Upper lobe of left lung (tissue), 6 donors: ENCODE measurements around the gene OR1M1. TPM values are rescaled to one million over a fixed set of nuclear protein-coding genes. Genes with fewer than 3 reads are reported as not detected.

Source experiments
- ATAC-seq, 2 donors: fragments of 200-7000 bp; cut with Tn5 transposase; one replicate each; pipeline ENCODE4 v1.9.1; 2022; ENCODE audit warnings: mild to moderate bottlenecking in 2 of 2, moderate library complexity in 2 of 2; ENCODE audit not compliant: low FRiP score in 2 of 2
- DNase-seq, 2 donors: peaks; one replicate each; pipeline ENCODE4 v3.0.0-alpha.2; 2019 to 2020
- H3K27ac ChIP-seq, 4 donors: fragments of 200-600 bp; sonication (generic); one replicate each; pipeline ENCODE4 v1.5.1; 2016 to 2019
- H3K27me3 ChIP-seq, 4 donors: fragments of 200-600 bp; sonication (generic); one replicate each; pipeline ENCODE4 v1.5.1; 2017 to 2019
- H3K36me3 ChIP-seq, 4 donors: fragments of 200-600 bp; sonication (generic); one replicate each; pipeline ENCODE4 v1.5.1; 2016 to 2019
- H3K4me1 ChIP-seq, 4 donors: fragments of 200-600 bp; sonication (generic); one replicate each; pipeline ENCODE4 v1.5.1; 2018 to 2019
- H3K4me3 ChIP-seq, 4 donors: fragments of 200-600 bp; sonication (generic); one replicate each; pipeline ENCODE4 v1.5.1; 2017 to 2019; ENCODE audit warnings: mild to moderate bottlenecking in 2 of 4, moderate library complexity in 1 of 4
- H3K9me3 ChIP-seq, 4 donors: fragments of 200-600 bp; sonication (generic); one replicate each; pipeline ENCODE4 v1.5.1; 2018 to 2019
- EP300 ChIP-seq, 4 donors: sonication (generic); formaldehyde crosslinking; IDR thresholded peaks; one replicate each; pipeline ENCODE4 v1.5.1; 2017; ENCODE audit warnings: antibody characterized with exemption in 4 of 4, control low read depth in 2 of 4
- POLR2A ChIP-seq, 4 donors: fragments of 450-650 bp; IDR thresholded peaks; one replicate each; pipeline ENCODE4 v1.5.1; 2016 to 2017; ENCODE audit warnings: antibody characterized with exemption in 4 of 4, mild to moderate bottlenecking in 2 of 4
- POLR2AphosphoS5 ChIP-seq, 2 donors: sonication (generic); formaldehyde crosslinking; IDR thresholded peaks; one replicate each; pipeline ENCODE4 v1.5.1; 2017; ENCODE audit warnings: antibody characterized with exemption in 2 of 2
- WGBS, 2 donors: methylation state at CpG; one replicate each; pipeline ENCODE4 v1.1.5; 2017 to 2018; 5-methylcytosine and 5-hydroxymethylcytosine counted together
- small RNA-seq, 4 donors: library from RNA; depleted of rRNA; stranded (forward); fragments of <200 nt; gene quantifications; one replicate each; pipeline ENCODE3, GENCODE V24; 2016
- total RNA-seq, 6 donors: library from RNA; depleted of rRNA in 4 of 6; stranded (reverse); fragments of >200 nt in 4 of 6; gene quantifications; one replicate each; pipeline versions ENCODE4 v1.1.0 to v1.2.1, GENCODE V29; 2016 to 2021
- TF ChIP-seq, protein P1 (sequence below), 6 experiments: fragments of 450-650 bp in 4 of 6; fragments of 200-600 bp in 2 of 6; sonication (generic) in 2 of 6; IDR thresholded peaks; one replicate each; pipeline ENCODE4 v1.5.1; 2016 to 2019; ENCODE audit warnings: antibody characterized with exemption in 6 of 6
- donor health status: DM: no; HTN: no; CAD: no; lungs with moderate emphysema.
- donor health status: DM: no; HTN: yes; CAD: no; lungs with severe emphysema.

The OR1M1 gene
- total RNA-seq, 6 donors from 2014 or later = not detected

DNA sequence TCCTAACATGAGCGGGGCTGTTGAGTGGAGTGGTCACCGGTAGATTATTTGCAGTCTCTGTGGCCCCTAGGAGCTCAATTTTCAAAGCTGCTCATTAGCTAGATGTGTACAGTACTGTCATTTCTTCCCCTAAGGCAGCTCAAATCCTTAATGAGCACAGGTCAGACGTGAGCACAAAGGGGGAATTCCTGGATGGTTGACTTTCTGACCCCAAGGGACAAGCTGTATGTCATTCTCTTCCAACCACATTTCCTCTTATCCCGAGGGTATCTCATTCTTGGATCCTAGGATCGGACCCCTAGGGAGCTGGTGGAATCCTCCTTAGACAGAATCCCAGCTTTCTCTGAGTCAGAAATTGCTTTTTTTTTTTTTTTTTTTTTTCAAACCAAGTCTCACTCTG lies 45.6 kb downstream of the OR1M1 start:
- Histone ChIP-seq H3K27ac (no peak overlapping the region), H3K27me3 (no peaks in the 10 kb centered on the region), H3K4me3 (no peak overlapping the region), H3K4me1 (no peaks in the 10 kb centered on the region), H3K36me3 (no peaks in the 10 kb centered on the region), H3K9me3 (no peaks in the 10 kb centered on the region)
- WGBS, 2 donors = 51 to 52% methylated on average over 5 of the region's 5 CpGs
- no peak for TF ChIP-seq POLR2A (IDR thresholded peaks at IDR 0.05)
- TF ChIP-seq, protein P1, sequence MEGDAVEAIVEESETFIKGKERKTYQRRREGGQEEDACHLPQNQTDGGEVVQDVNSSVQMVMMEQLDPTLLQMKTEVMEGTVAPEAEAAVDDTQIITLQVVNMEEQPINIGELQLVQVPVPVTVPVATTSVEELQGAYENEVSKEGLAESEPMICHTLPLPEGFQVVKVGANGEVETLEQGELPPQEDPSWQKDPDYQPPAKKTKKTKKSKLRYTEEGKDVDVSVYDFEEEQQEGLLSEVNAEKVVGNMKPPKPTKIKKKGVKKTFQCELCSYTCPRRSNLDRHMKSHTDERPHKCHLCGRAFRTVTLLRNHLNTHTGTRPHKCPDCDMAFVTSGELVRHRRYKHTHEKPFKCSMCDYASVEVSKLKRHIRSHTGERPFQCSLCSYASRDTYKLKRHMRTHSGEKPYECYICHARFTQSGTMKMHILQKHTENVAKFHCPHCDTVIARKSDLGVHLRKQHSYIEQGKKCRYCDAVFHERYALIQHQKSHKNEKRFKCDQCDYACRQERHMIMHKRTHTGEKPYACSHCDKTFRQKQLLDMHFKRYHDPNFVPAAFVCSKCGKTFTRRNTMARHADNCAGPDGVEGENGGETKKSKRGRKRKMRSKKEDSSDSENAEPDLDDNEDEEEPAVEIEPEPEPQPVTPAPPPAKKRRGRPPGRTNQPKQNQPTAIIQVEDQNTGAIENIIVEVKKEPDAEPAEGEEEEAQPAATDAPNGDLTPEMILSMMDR (IDR thresholded peaks at IDR 0.05) = no peak
- TF ChIP-seq EP300 (IDR thresholded peaks at IDR 0.05) = no peak
- no peak for TF ChIP-seq POLR2AphosphoS5 (IDR thresholded peaks at IDR 0.05)
- DNase-seq (no peak), ATAC-seq (no peak)

DNA sequence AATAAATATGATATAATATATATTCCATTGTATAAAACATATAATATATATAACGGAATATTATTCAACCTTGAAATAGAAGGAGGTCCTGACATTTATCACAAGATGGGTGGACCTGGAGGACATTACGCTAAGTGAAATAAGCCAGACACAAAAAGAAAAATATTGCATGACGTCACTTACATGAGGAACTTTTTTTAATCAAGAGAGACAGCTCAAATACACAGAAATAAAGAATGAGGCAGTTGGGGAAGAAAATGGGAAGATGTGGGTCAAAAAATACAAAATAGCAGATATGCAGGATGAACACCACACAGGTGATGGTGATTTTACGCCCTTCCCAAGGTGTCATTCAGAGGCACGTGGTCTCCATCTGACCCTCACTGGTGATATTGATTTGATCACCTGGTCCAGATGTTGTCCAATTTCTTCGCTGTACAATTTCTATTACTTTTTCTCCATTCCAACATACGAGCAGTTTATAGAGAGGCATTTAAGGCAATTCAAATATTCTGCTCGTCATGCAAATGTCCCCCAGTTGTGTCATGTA lies 52.8 kb downstream of the OR1M1 start:
- DNase-seq (no peak), ATAC-seq (no peak)
- Histone ChIP-seq H3K27me3 (no peaks in the 10 kb centered on the region), H3K4me3 (peak overlapping the region; percentile 65 to 92 (median 78)), H3K4me1 (peaks cover 15 to 24% (median 18%) of the 10 kb centered on the region in 4 donors), H3K27ac (peak overlapping the region in 3 of 4 donors; percentile 90 to 91 (median 90)), H3K9me3 (peaks cover 2 to 7% (median 6%) of the 10 kb centered on the region in 4 donors), H3K36me3 (peaks cover 0 to 2% (median 0%) of the 10 kb centered on the region in 4 donors)
- 32 to 33% methylated on average over 8 of the region's 8 CpGs for WGBS, 2 donors
- no peak for TF ChIP-seq EP300 (IDR thresholded peaks at IDR 0.05)
- TF ChIP-seq POLR2A (IDR thresholded peaks at IDR 0.05) = no peak
- TF ChIP-seq POLR2AphosphoS5 (IDR thresholded peaks at IDR 0.05) = no peak
- TF ChIP-seq, protein P1 (IDR thresholded peaks at IDR 0.05) = no peak

DNA sequence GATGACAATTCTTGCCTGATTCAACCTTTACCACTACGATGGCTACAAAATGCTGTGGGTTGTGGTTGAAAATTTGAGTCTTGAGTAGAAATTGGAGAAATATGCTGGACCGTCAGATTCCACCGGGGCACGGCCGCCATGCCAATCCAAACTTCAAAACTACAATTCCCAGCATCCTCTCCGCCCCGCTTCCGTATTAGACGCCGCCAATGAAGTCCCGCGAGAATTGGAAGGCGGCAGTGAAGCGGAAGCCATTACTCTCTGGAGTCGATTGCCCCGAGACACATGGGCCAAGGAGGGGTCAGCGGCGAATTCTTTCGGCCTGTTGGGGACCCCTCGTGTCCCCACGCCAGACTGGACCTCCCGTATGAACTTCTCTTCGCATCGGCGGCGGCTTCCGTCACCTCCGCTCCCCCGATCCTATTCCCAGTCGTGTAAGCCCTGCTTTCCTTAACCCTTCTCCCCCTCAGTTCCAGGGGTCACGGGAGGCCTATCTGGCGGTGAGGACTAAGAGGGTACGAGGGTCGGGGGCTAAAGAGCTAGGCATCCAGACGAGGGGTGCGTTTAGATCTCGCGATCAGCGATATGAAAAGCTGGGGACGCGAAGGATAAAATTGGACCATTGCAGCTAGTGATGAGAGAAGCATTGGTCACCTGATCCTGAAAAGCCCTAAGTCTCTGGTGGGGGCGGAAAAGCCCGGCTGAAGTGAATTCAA lies 53.5 kb downstream of the OR1M1 start, which contains the start of gene ZNF317:
Gene ZNF317, plus strand, starts transcription at position 239 of the 716 bp plus-strand sequence. CDS start 15,620 bp downstream, outside the sequence.
- WGBS, 2 donors = 1% methylated on average over 31 to 43 of the region's 43 CpGs
- peak; percentile 94 to 98 for ATAC-seq
- peak within 1 kb of the TSS; percentile 86 to 91 (median 90) for H3K27ac ChIP-seq
- peak; percentile 75 to 97 for DNase-seq
- peak within 1 kb of the TSS; percentile 65 to 92 (median 78) for H3K4me3 ChIP-seq
- TF ChIP-seq EP300 (IDR thresholded peaks at IDR 0.05) = no peak
- TF ChIP-seq, protein P1 (IDR thresholded peaks at IDR 0.05) = peak in 1 of 6 experiments; percentile 8
- TF ChIP-seq POLR2A (IDR thresholded peaks at IDR 0.05) = peak in 3 of 4 donors; percentile 35 to 76 (median 41)
- TF ChIP-seq POLR2AphosphoS5 (IDR thresholded peaks at IDR 0.05) = peak; percentile 75 to 82
- H3K9me3 ChIP-seq = peaks cover 8 to 13% (median 12%) of the 10 kb centered on the region in 4 donors
- H3K4me1 ChIP-seq = peaks cover 15 to 24% (median 18%) of the 10 kb centered on the region in 4 donors
- no peaks in the 10 kb centered on the region for H3K27me3 ChIP-seq
- peaks cover 0 to 8% (median 0%) of the 10 kb centered on the region in 4 donors for H3K36me3 ChIP-seq

DNA sequence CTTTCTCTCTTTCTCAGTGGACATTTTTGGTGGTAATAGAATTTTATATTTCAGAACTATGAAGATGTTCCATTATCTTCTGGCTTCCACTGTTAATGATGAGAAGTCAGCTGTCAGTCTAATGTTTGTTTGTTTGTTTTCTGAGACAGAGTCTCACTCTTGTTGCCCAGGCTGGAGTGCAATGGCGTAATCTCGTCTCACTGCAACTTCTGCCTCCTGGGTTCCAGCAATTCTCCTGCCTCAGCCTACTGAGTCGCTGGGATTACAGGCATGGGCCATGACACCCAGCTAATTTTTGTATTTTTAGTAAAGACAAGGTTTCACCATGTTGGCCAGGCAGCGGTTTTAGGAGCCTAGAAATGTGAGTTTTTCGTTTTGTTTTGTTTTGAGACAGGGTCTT lies 58.1 kb downstream of the OR1M1 start:
- Histone ChIP-seq H3K4me3 (no peak overlapping the region), H3K4me1 (peaks cover 12 to 20% (median 14%) of the 10 kb centered on the region in 4 donors), H3K9me3 (peaks cover 17 to 21% (median 21%) of the 10 kb centered on the region in 4 donors), H3K36me3 (peaks cover 0 to 26% (median 1%) of the 10 kb centered on the region in 4 donors), H3K27me3 (no peaks in the 10 kb centered on the region), H3K27ac (no peak overlapping the region)
- DNase-seq = no peak
- ATAC-seq = no peak
- TF ChIP-seq, protein P1 (IDR thresholded peaks at IDR 0.05) = no peak
- TF ChIP-seq EP300 (IDR thresholded peaks at IDR 0.05) = no peak
- no peak for TF ChIP-seq POLR2AphosphoS5 (IDR thresholded peaks at IDR 0.05)
- no peak for TF ChIP-seq POLR2A (IDR thresholded peaks at IDR 0.05)
- WGBS, 2 donors = 97 to 100% methylated on average over 5 of the region's 5 CpGs

Small RNA genes lying within 50 kb of the gene (small RNA-seq; reads per million reads assigned to genes)
- gene OR1M4P = 0 reads per million in 4 donors

Other genes with a start within 250 kb of the OR1M1 start
- 10 to 100 TPM in 1 of 6 donors, 1 to 10 TPM in 2, under 1 TPM in 3; 0.15 to 24.7 (median 0.82) TPM for gene MUC16, start 76.7 kb upstream of the OR1M1 start, total RNA-seq
- gene OR7G2, start 20.4 kb downstream of the OR1M1 start, total RNA-seq = not detected
- not detected for gene OR7G1, start 28.7 kb downstream of the OR1M1 start, total RNA-seq
- gene OR7G3, start 39.9 kb downstream of the OR1M1 start, total RNA-seq = not detected
- gene ZNF317, start 53.3 kb downstream of the OR1M1 start, total RNA-seq = 10 to 100 TPM; 15.9 to 39.8 (median 25.0) TPM
- gene OR7D2, start 91.9 kb downstream of the OR1M1 start, total RNA-seq = under 1 TPM in 2 of 6 donors, not detected in 4; 0.33 to 0.57 TPM
- gene OR7D4, start 132.5 kb downstream of the OR1M1 start, total RNA-seq = not detected
- not detected for gene OR7E24, start 163.9 kb downstream of the OR1M1 start, total RNA-seq
- 10 to 100 TPM in 4 of 6 donors, 1 to 10 TPM in 2; 6.8 to 20.2 (median 15.9) TPM for gene ZNF699, start 222.8 kb downstream of the OR1M1 start, total RNA-seq
- gene ZNF559, start 237.1 kb downstream of the OR1M1 start, total RNA-seq = 10 to 100 TPM in 5 of 6 donors, 1 to 10 TPM in 1; 9.6 to 26.2 (median 15.6) TPM